ENCODE data around the gene TRHDE. TPM values are rescaled to one million over a fixed set of nuclear protein-coding genes. Genes with fewer than 3 reads are reported as not detected.

TRHDE gene
- total and polyA plus RNA-seq, 9 of the 15 experiments (the other 6 are each of a cell fraction or from before 2014, with no cell fraction given) = 0.03 to 0.29 (median 0.09) TPM

DNA sequence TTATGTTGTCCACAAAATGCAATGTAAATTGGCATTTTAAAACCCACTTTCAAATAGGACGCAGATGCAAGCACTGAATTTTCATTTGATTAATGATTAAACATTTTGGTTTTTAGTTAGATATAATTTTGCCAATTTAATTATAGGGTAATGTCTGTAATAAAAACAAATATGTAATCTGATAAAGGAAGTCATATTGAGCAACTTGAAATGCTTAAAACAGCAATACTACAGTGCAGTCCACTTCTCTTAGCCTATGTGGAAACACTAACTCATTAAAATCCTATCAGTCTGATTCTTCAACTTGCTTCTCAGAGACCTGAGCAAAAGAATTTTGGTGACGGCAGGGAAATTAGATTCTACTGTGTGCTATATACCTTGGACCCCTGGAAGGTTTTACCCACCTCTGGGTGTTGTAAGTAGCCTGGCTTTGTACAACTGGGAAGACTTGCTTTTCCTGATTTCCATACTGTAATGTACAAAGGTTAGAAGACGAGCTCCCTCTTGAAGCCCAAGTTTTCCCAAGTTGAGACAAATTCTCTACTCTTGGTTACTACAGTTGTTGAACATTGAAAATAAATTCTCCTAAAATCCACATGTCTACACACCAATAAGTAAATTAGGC lies 4.1 kb downstream of the TRHDE start (continued):
- TF ChIP-seq NEUROD1 (IDR thresholded peaks at IDR 0.05; ENCODE audit: borderline replicate concordance, low read depth, low read length, partially characterized antibody) (no peak), OTX1 (CRISPR knock-in tag; IDR thresholded peaks at IDR 0.05) (no peak), ZNF764 (CRISPR knock-in tag; IDR thresholded peaks at IDR 0.05; ENCODE audit: low read depth) (no peak), CHD4 (IDR thresholded peaks at IDR 0.05; ENCODE audit: insufficient read depth, insufficient replicate concordance, low read depth, low read length, poor library complexity, severe bottlenecking) (no peak)

DNA sequence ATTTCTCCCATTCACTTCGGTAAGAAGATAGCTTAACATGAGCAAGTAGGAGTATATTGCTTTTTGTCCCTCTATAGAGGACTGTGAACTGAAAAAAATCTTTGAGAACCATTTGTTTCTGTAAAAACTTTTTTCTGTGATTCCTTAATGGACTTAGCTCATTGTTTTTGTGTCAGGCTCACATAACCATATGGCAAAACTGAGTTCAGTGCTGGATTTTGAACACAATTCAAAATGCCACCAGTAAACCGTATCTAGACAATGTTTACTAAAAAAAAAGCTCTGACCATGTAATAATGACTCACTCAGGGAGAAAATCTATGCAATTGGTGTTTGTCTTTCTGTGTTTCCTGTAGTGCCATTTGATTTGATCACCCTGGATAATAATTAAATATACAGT lies 5.2 kb downstream of the TRHDE start:
- in situ Hi-C loops (cut with MboI) = no loop called here
- FAIRE-seq = no peak
- H3K4me1 ChIP-seq (replicated peaks in 1 of 2; ENCODE audit: control insufficient read depth in 2 of 2, insufficient read depth in 2 of 2, low read length in 2 of 2) = peaks cover 0 to 9% of the 10 kb centered on the region in 2 experiments; a peak in 2 of 5 replicates
- no peaks in the 10 kb centered on the region for H3K36me3 ChIP-seq (ENCODE audit: control insufficient read depth, insufficient read depth, low read length)
- ChIA-PET POLR2A (no interaction called here), CTCF (ENCODE audit: low intra/inter-chr PET ratio) (no interaction called here)
- no TSS peak for BruUV-seq (replicated peaks)
- H3K9ac ChIP-seq (ENCODE audit: insufficient read depth in 1 of 2, low read depth in 2 of 2, low read length in 2 of 2) = no peak overlapping the region
- no peak for ATAC-seq
- no peaks in the 10 kb centered on the region for H3K9me3 ChIP-seq (replicated peaks; ENCODE audit: control insufficient read depth, insufficient read depth, low read depth, low read length)
- no peaks in the 10 kb centered on the region for H3K79me2 ChIP-seq (ENCODE audit: control insufficient read depth, insufficient read depth, low read length)
- 0% methylated on average over 2 of the region's 2 CpGs for WGBS (ENCODE audit: insufficient coverage, low coverage, missing lambda C conversion rate)
- no peak overlapping the region for H3K27ac ChIP-seq (ENCODE audit: extremely low read depth, low read depth, low read length)
- H3K9me1 ChIP-seq (ENCODE audit: control insufficient read depth, insufficient read depth, low read length) = no peaks in the 10 kb centered on the region
- DNase-seq (ENCODE audit: extremely low read depth in 1 of 4, low spot score in 3 of 4) = no peak
- intact Hi-C loops (cut with micrococcal nuclease) = no loop called here
- no peak overlapping the region for H3K4me2 ChIP-seq (ENCODE audit: insufficient read depth, low read length)
- H4K20me1 ChIP-seq (replicated peaks; ENCODE audit: control insufficient read depth, insufficient read depth, low read length) = 0 out of 2 replicates have a peak, but pooled peaks cover 2% of the 10 kb centered on the region
- peaks cover 0 to 17% of the 10 kb centered on the region in 2 experiments; a peak in 2 of 5 replicates for H3K27me3 ChIP-seq (ENCODE audit: control insufficient read depth in 2 of 2, insufficient read depth in 2 of 2, low read length in 2 of 2)
- H2AFZ ChIP-seq (ENCODE audit: low read depth, low read length) = no peak overlapping the region
- no peak overlapping the region for H3K4me3 ChIP-seq
- TF ChIP-seq PPARD (CRISPR knock-in tag; IDR thresholded peaks at IDR 0.05) = no peak
- TF ChIP-seq SMARCA5 (IDR thresholded peaks at IDR 0.05) = no peak
- no peak for TF ChIP-seq ZKSCAN3 (CRISPR knock-in tag; IDR thresholded peaks at IDR 0.05)
- TF ChIP-seq FOS (IDR thresholded peaks at IDR 0.05; ENCODE audit: extremely low read depth, insufficient read length) = no peak
- TF ChIP-seq MAZ (CRISPR knock-in tag; conservative IDR thresholded peaks at IDR 0.05 in 1 of 2, IDR thresholded peaks at IDR 0.05 in 1 of 2) = no peak
- no peak for TF ChIP-seq ILK (tag; IDR thresholded peaks at IDR 0.05; ENCODE audit: borderline replicate concordance, low read depth)
- TF ChIP-seq ARID4B (CRISPR knock-in tag; IDR thresholded peaks at IDR 0.05) = no peak
- TF ChIP-seq HMGN3 (IDR thresholded peaks at IDR 0.05; ENCODE audit: borderline replicate concordance, extremely low read depth, insufficient read length, low read depth, low read length) = no peak
- no peak for TF ChIP-seq ARID2 (IDR thresholded peaks at IDR 0.05)
- no peak for TF ChIP-seq HNRNPL (IDR thresholded peaks at IDR 0.05; ENCODE audit: low read depth, low read length)
- TF ChIP-seq ZC3H4 (CRISPR knock-in tag; IDR thresholded peaks at IDR 0.05; ENCODE audit: borderline replicate concordance) = no peak
- TF ChIP-seq ZBTB2 (IDR thresholded peaks at IDR 0.05) = no peak
